DOHH2 (cell line): Measurements from ENCODE around the gene ZNF286A.
A peak's percentile ranks its signal among the peaks of the same experiment; 100 is the strongest.
"Not testable (repeated sequence)": the region's sequence is repeated elsewhere in the genome, so short reads cannot be mapped to it uniquely, and the experiment has no call there.

ENCODE experiments used
- H3F3A ChIP-seq: fragments of 200-600 bp; sonication (generic), shearing (Covaris generic); 2 replicates; pipeline ENCODE4 v1.6.0; 2016; ENCODE audit warnings: antibody characterized with exemption, mild to moderate bottlenecking; ENCODE audit not compliant: control insufficient read depth, insufficient read depth
- H3K27ac ChIP-seq: fragments of 200-600 bp; sonication (generic); 2 replicates; pipeline ENCODE4 v1.5.1; 2014; ENCODE audit warnings: low read depth, mild to moderate bottlenecking, low read length, moderate library complexity
- H3K27me3 ChIP-seq: fragments of 200-600 bp; sonication (generic); 2 replicates; pipeline ENCODE4 v1.6.1; 2014; ENCODE audit warnings: mild to moderate bottlenecking, low read length, mixed read lengths; ENCODE audit not compliant: control insufficient read depth
- H3K36me3 ChIP-seq: fragments of 200-600 bp; sonication (generic); 2 replicates; pipeline ENCODE4 v1.6.1; 2014; ENCODE audit warnings: mild to moderate bottlenecking, low read length, moderate library complexity, mixed read lengths; ENCODE audit not compliant: control insufficient read depth
- H3K4me1 ChIP-seq: fragments of 200-600 bp; sonication (generic); 2 replicates; pipeline ENCODE4 v1.6.1; 2014; ENCODE audit warnings: mild to moderate bottlenecking, low read length, mixed read lengths; ENCODE audit not compliant: control insufficient read depth
- H3K4me2 ChIP-seq: fragments of 200-600 bp; sonication (generic); 2 replicates; pipeline ENCODE4 v1.6.0; 2014; ENCODE audit warnings: mild to moderate bottlenecking, low read length, moderate library complexity
- H3K4me3 ChIP-seq: fragments of 200-600 bp; sonication (generic); 2 replicates; pipeline ENCODE4 v1.5.1; 2014; ENCODE audit warnings: mild to moderate bottlenecking, low read length, mixed read lengths
- H3K79me2 ChIP-seq: fragments of 200-600 bp; sonication (generic); 2 replicates; pipeline ENCODE4 v1.6.1; 2014; ENCODE audit warnings: mild to moderate bottlenecking, low read length, mixed read lengths; ENCODE audit not compliant: control insufficient read depth
- H3K9me2 ChIP-seq: fragments of 200-600 bp; sonication (generic); replicated peaks from 2 replicates; pipeline ENCODE4 v1.6.1; 2014; ENCODE audit warnings: mild to moderate bottlenecking, low read length, mixed read lengths; ENCODE audit not compliant: control insufficient read depth
- H3K9me3 ChIP-seq: fragments of 200-600 bp; sonication (generic); 2 replicates; pipeline ENCODE4 v1.6.1; 2014; ENCODE audit warnings: antibody characterized with exemption, low read length, mixed read lengths; ENCODE audit not compliant: control insufficient read depth, insufficient read depth
- H4K20me1 ChIP-seq: fragments of 200-600 bp; sonication (generic); 2 replicates; pipeline ENCODE4 v1.6.0; 2014; ENCODE audit warnings: low read depth, mild to moderate bottlenecking, antibody characterized with exemption, low read length, moderate library complexity; ENCODE audit not compliant: control insufficient read depth, insufficient read depth
- EZH2phosphoT487 ChIP-seq: fragments of 200-600 bp; sonication (generic); IDR thresholded peaks from 2 replicates; pipeline ENCODE4 v1.6.1; 2017; ENCODE audit warnings: borderline replicate concordance, mild to moderate bottlenecking, antibody characterized with exemption, low read length, moderate library complexity, mixed read lengths
- TF ChIP-seq, protein P1 (sequence below): fragments of 200-600 bp; sonication (generic); IDR thresholded peaks from one replicate; pipeline ENCODE4 v1.5.1; 2014; ENCODE audit warnings: antibody characterized with exemption, mild to moderate bottlenecking, low read depth, low read length; ENCODE audit not compliant: poor library complexity, severe bottlenecking

ZNF286A gene

DNA sequence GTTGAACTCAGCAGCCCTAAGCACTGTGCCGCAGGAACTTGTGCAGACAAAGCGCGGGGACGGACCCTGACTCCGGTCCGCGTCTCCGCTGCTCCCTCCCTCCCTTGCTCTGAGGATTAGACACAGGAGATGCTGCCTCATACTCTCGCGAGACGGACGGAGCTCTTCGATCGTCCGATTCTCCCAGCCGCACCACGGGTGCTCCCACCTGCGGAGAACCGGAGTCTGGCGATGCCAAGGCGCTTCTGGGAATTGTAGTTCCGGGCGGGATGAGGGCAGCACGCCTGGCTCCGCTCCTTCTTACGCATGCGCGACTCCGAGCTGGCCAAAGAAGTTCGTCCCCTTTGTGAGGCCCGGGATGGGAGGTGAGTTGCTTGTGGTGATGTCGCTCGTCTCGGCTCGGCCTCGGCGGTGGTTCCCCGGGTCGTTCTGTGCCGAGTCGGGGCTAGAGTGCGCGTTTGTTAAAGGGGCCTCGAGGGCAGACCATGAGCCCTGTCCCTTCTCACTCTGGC is at the start of gene ZNF286A:
Gene ZNF286A, plus strand, starts transcription at position 340 of the 512 bp plus-strand sequence. CDS start 578 bp downstream, outside the sequence.
- peak within 1 kb of the TSS; percentile 77 for H3K4me3 ChIP-seq
- H4K20me1 ChIP-seq, H3K9me2 ChIP-seq, H3K4me1 ChIP-seq, H3K27ac ChIP-seq, H3K9me3 ChIP-seq, H3K36me3 ChIP-seq, H3F3A ChIP-seq, H3K79me2 ChIP-seq, H3K27me3 ChIP-seq: not testable (repeated sequence)
- H3K4me2 ChIP-seq, result peak within 1 kb of the TSS; percentile 62

DNA sequence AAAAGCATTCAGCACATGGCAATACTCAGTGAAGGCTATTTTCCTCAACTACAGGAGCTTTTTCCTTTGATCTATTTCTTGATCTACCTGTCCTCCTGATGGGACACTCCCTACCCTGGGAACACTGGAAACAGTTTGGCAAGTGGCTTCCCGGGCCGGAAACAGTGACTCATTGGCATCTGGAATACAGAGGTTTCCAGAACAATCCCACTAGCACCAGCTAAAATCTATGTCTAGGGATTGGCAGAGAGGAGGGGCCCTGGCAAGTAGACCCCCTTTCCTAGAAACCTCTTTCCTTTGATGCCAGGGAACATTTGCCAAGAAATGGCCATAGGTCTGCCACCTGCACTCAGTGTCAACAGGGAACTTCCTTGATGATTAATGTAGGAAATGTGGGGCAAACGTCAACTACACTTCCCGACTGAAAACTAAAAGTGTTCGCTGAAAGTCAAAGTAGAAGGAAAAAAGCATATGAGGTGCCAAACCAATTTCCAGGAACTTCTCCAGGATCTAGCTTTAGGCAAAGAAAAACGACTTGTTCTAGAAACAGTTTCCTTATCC is 49.6 kb upstream of the ZNF286A start:
- no peak overlapping the region for H3K4me2 ChIP-seq
- H3K27me3 ChIP-seq, result no peaks in the 10 kb centered on the region
- H3F3A ChIP-seq, result no peaks in the 10 kb centered on the region
- no peak for TF ChIP-seq EZH2phosphoT487
- TF ChIP-seq, protein P1, sequence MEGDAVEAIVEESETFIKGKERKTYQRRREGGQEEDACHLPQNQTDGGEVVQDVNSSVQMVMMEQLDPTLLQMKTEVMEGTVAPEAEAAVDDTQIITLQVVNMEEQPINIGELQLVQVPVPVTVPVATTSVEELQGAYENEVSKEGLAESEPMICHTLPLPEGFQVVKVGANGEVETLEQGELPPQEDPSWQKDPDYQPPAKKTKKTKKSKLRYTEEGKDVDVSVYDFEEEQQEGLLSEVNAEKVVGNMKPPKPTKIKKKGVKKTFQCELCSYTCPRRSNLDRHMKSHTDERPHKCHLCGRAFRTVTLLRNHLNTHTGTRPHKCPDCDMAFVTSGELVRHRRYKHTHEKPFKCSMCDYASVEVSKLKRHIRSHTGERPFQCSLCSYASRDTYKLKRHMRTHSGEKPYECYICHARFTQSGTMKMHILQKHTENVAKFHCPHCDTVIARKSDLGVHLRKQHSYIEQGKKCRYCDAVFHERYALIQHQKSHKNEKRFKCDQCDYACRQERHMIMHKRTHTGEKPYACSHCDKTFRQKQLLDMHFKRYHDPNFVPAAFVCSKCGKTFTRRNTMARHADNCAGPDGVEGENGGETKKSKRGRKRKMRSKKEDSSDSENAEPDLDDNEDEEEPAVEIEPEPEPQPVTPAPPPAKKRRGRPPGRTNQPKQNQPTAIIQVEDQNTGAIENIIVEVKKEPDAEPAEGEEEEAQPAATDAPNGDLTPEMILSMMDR, result no peak
- no peak overlapping the region for H3K4me3 ChIP-seq
- H3K36me3 ChIP-seq, result no peaks in the 10 kb centered on the region
- H3K79me2 ChIP-seq, result no peaks in the 10 kb centered on the region
- H3K4me1 ChIP-seq, result peaks cover 7% of the 10 kb centered on the region
- no peaks in the 10 kb centered on the region for H4K20me1 ChIP-seq
- no peak overlapping the region for H3K27ac ChIP-seq
- H3K9me3 ChIP-seq, result no peaks in the 10 kb centered on the region
- H3K9me2 ChIP-seq, result no peaks in the 10 kb centered on the region

DNA sequence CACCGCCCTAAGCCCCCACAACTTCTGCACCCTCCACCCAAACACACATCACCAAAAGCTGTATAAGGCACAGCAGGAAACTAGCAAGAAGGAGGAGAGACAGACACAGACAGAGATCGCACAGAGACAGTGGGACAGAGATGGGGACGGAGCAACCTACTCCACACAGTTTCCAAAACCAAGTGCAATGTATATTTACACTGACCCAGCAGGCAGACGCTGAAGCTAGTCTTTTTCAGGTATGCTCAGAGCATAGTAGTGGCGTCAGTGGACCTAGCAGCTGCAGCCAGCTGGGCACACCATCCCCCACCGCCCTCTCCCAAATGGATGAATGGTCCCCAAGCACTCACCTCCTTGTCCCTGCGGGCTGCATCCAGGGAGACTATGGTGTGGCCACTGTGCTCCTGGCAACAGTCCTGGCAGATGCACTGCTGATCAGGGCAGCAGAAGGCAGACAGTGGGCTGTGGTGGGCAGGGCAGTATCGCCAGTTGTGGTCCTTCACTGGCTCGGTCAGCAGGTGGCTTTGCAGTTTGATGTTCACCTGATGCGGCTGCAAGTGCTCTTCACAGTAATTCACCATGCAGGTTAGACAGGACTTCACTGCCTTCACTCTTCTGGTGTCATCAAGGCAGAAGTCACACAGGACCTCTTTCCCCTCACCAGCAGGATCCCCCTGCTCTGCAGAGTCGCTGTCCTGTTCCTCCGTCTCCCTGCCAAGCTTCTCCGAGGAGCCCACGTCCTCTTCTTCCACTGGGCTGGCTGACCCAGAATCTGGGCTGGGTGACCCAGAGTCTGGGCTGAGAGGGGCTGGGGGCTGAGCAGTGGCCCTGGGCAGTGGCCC is 48.6 kb upstream of the ZNF286A start:
- H3K4me1 ChIP-seq, result peaks cover 7% of the 10 kb centered on the region
- no peaks in the 10 kb centered on the region for H3K9me2 ChIP-seq
- no peaks in the 10 kb centered on the region for H3K79me2 ChIP-seq
- no peaks in the 10 kb centered on the region for H3K36me3 ChIP-seq
- H3K4me3 ChIP-seq, result no peak overlapping the region
- H3K9me3 ChIP-seq, result no peaks in the 10 kb centered on the region
- H3F3A ChIP-seq, result no peaks in the 10 kb centered on the region
- H3K27ac ChIP-seq, result no peak overlapping the region
- H3K4me2 ChIP-seq, result no peak overlapping the region
- H3K27me3 ChIP-seq, result no peaks in the 10 kb centered on the region
- no peak for TF ChIP-seq EZH2phosphoT487
- TF ChIP-seq, protein P1, result no peak
- no peaks in the 10 kb centered on the region for H4K20me1 ChIP-seq

DNA sequence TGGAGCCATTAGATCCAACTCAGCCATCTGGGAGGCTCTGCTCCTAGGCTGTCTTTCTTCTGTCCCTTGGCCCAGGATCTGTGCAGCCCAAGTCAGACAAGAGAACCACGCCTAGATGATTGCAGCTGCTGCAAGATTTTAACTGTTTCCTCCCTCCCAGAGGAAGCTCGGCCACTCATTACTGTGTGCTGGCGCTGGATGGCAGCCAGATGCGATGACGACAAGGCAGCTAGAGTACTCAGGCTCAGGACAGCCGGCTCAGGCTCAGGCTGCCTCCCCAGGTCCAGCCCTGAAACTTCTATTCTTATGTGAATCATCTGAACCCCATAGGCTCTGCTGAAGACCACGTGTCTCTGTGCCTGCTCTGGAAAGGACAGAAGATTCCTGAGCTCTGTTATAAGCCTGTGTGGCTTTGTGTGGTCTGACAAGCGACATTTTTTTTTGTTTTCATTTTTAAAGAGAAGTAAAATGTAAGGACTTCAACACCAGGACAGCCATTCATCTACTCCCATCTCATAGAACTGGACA is 47.9 kb upstream of the ZNF286A start:
- Histone ChIP-seq H3K9me3 (no peaks in the 10 kb centered on the region), H3K36me3 (no peaks in the 10 kb centered on the region), H3K27me3 (no peaks in the 10 kb centered on the region), H3K4me3 (no peak overlapping the region), H3K79me2 (no peaks in the 10 kb centered on the region), H3K27ac (no peak overlapping the region), H3F3A (no peaks in the 10 kb centered on the region), H4K20me1 (no peaks in the 10 kb centered on the region), H3K4me2 (0 out of 2 replicates have a peak overlapping the region, but pooled peaks have one; percentile 7), H3K9me2 (no peaks in the 10 kb centered on the region), H3K4me1 (peaks cover 7% of the 10 kb centered on the region)
- TF ChIP-seq EZH2phosphoT487, result no peak
- TF ChIP-seq, protein P1, result no peak
